ENCODE results near the gene ELMOD3. TPM values are rescaled to one million over a fixed set of nuclear protein-coding genes. Genes with fewer than 3 reads are reported as not detected.
"Not testable (repeated sequence)": the region's sequence is repeated elsewhere in the genome, so short reads cannot be mapped to it uniquely, and the experiment has no call there.

The ELMOD3 gene
- total RNA-seq: 10.4 TPM
- long read RNA-seq, partial matches to known transcripts: 6 of 22 reads
- long read RNA-seq, other reads (novel, unspliced or antisense): 11 of 22 reads

DNA sequence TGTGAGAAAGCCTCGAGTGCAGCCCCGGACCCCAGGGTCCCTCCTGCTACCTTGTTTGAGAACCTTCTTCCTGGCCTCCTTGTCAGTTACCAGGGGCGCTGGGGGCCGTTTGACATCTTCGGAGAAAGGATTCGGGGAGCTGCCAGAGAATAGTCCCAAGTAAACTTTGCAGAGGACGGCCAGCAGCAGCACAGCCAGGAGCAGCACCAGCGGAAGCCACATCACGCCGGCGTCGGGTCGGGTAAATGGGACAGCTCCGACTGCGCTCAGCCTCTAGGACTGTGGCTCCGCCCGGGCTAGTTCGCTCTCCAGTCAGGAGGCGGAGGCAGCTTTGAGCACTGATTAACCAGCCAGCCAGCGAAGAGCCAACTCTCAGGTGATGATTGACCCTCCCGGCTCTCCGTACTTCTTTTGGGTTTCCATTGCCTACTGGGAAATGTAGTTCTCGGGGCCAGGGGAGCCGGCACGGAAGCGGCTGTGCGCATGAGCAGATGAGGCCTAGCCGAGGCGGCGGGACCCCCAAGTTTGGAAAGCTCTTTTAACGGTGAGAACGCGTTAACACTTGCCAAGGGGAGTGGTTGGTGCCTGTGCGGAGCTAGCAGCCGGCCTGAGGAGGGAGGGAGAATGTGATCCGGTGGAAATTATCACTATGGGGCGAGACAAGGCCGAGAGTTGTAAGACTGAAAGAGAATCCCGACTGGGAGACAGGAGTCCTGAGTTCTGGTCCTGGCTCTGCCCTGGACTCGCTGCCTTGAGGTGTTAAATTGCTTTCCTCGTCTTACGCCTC lies at the start of gene ELMOD3, which contains the start of gene RETSAT:
TSS of gene ELMOD3 (plus strand) at position 484 of the 787 bp plus-strand sequence. CDS start 2,430 bp downstream, outside the sequence.
TSS of gene RETSAT (minus strand) at position 243 of the 787 bp plus-strand sequence. CDS start at position 222, 21 bp downstream.
- intact Hi-C loops (cut with micrococcal nuclease): no loop called here
- ATAC-seq: peak; percentile 97
- DNase-seq: peak; percentile 95

DNA sequence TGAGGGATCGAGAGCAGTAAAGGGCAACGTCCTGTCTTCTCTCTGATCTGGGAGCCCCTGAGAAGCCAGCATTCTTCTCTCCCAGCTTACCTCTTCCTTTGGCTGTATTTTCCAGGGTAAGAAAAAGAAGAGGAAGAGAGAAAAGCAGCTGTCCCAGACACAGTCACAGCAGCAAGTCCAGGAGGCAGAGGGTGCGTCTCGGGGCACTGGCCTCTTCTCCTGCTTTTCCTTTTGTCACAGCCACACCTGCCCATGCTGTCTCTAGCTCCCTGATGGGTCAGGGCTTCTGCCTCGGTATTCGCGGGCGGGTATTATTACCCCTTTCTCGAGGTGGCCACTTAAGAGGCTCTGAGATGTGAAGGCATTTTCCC lies 47.1 kb upstream of the ELMOD3 start:
- intact Hi-C loops (cut with micrococcal nuclease): no loop called here
- ATAC-seq: no peak
- no peak for DNase-seq

DNA sequence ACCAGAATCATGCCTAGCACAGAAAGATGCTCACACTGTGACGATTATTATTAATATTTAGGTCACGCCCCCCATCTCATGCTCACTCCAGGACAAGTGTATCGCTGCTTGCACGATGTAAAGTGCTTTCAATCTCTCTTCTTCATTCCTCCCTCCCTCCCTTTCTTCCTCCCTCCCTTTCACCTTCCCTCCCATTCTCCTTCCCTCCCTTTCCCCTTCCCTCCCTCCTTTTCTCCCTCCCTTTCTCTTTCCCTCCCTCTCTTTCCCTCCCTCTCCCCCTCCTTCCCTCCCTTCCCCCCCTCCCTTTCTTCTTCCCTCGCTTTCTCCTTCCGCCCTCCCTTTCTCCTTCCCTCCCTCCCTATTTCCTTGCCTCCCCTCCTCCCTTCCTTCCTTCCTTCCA lies 46.4 kb upstream of the ELMOD3 start:
- no peak for DNase-seq
- ATAC-seq: no peak
- intact Hi-C loops (cut with micrococcal nuclease): no loop called here

DNA sequence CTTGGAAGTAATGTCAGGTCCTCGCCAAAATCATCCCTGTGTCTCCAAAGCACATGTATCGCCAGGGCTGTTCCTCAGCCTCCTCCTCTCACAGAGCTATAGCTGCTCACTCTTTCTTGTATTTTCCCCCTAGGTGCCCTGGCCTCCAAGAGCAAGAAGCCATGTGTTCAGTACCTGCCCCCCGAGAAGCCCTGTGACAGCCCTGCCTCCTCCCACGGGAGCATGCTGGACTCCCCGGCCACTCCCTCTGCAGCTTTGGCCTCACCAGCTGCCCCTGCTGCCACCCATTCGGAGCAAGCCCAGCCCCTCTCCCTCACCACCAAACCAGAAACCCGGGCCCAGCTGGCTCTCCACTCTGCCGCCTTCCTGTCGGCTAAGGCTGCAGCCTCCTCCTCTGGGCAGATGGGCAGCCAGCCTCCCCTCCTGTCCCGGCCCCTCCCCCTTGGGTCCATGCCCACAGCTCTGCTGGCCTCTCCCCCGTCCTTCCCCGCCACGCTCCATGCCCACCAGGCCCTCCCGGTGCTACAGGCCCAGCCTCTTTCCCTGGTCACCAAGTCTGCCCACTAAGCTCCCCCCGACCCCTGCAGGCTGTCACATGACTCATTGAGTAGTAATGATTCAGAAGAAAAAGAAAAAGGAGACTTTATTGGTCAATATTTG lies 45.5 kb upstream of the ELMOD3 start:
- ATAC-seq (peak; percentile 59), DNase-seq (peak; percentile 70)
- intact Hi-C loops (cut with micrococcal nuclease): no loop called here

DNA sequence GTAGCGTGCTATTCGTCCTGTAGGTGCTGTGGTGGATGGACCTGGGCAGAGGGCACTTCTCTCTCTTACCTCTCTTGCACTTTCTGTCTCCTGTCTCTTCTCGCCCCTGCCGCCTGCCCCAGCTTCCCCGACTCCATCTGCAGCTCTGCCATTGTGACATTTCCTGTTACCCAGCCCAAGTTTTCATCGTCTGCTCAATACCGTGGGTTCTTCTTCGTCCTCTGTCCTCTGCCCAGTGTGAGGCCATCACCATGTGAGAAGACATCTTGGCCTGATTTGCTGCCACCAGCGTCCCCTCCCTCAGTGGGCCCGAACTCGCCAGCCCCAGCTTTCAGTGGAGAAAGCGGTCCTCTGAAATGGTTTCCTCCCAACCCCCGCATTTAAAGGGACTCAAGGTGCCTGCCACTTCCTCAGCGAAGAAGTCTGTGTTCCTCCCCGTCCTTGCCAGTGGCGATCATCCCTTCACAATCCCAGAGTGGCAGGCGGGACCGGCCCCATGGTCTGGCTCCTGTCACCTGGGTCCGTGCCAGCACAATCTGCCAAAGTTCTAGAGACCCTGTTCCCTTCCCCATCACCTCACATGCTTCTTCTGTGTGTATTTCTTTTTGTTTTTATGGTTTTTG lies 44.8 kb upstream of the ELMOD3 start:
- ATAC-seq: no peak
- no peak for DNase-seq
- intact Hi-C loops (cut with micrococcal nuclease): no loop called here

DNA sequence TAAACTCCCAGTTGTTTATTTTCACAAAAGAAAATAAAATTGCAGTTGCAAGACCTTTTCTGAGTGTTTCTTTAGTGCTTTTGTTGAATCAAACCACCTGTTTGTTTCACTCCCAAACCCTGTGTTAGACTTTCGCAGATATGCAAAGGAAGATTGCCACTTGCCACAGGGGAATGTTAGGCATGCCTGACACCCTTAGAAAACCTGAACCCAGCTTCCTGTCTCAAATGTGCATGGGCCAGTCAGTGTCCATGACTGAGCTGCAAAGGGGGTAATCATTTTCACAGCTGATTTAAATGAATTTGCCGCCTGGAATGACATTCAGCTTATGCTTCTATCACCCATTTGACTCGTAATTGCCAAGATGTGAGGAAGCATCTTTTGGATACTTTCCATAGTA lies 44.2 kb upstream of the ELMOD3 start:
- ATAC-seq: no peak
- intact Hi-C loops (cut with micrococcal nuclease): no loop called here

DNA sequence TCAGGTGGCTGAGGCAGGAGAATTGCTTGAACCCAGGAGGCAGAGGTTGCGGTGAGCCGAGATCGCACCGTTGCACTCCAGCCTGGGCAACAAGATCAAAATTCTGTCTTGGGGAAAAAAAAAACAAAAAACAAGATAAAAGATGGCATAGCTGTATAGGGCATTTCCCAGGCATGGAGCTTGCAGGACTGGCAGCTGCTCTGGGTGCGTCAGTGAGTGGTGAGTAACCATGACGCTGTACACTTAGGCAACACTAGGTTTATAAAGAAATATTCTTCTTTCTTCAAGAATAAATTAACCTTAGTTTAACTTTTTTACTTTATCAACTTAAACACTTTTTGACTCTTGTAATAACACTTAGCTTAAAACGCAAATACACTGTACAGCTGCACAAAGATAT lies 42.2 kb upstream of the ELMOD3 start:
- intact Hi-C loops (cut with micrococcal nuclease): no loop called here
- ATAC-seq (no peak), DNase-seq (no peak)

More for the DNA sequence above, 44.2 kb upstream of the ELMOD3 start:
- DNase-seq: no peak

DNA sequence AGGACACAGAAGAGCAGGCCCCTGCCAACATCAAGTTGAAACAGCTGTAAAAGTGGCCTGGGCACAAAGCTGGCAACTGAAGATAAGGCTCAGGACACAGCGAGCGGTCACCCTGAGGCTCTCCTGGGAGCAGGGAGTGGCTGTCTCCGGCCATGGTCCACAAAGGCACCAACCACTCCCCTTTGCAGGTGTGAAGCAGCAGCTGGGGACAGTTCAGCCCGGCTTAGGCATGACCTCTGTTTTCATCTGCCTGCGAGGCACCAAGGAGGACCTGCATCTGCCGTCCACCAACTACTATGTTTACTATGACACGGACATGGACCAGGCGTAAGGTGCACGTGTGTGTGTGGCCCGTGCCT lies 39.7 kb upstream of the ELMOD3 start:
- no peak for DNase-seq
- intact Hi-C loops (cut with micrococcal nuclease): no loop called here
- peak; percentile 36 for ATAC-seq

DNA sequence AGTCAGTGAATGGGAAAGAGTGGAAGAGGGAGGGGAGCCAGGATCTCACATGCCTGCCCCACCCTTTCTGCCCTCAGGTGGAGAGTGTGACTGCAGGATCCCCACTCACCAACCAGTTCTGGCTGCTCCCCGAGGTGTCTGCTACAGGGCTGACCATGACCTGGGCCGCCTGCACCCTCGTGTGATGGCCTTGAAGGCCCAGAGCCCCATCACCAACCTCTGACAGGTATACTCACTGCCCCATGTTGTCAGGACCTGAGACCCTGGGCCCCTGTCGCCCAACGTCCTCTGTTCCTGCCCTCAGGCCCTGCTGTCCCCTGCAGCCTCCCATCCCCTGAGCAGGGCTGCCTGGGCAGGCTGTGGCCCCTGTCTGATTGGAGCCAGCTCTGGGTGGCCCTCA lies 38.6 kb upstream of the ELMOD3 start:
- intact Hi-C loops (cut with micrococcal nuclease); ATAC-seq; DNase-seq: not testable (repeated sequence)

DNA sequence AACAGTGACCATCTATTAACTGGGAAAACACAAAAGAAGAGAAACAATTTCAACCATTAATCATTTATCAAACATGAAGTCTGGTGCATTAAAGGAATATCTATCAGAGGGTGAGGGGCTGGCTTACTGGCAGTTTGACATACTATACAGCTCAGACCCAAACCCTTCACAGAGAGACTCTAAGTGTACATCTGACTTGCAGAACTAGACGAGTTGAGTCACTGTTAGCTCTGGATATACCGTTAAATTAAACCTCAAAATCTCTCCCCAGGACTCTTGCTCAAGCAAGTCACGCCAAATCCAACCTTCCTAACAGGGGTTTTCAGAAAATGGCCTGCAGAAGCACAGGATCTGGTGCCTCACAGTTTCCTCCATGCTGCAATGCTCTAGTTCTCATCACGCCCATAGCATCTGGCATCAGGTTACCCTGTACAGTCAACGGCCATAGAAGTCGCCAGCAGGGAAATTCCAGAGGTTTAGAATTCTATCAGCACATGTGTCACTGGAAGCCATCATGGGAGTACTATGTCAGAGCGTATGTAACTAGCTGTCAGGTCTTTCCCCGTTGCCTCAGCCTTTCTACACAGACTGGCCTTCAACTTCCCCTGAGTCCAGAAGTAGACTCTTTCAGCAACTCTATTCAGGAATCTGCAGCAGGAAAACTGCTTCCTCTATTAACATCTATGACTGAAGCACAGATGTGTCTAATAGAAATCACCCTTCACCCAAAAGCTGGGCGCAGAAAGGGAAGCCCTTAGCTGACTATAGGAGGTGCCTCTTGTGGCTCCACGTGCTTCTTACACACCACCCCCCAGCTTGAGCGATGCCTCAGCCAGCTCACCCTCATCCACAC lies 36.1 kb upstream of the ELMOD3 start:
- intact Hi-C loops (cut with micrococcal nuclease): no loop called here
- DNase-seq (no peak), ATAC-seq (peak; percentile 18)

DNA sequence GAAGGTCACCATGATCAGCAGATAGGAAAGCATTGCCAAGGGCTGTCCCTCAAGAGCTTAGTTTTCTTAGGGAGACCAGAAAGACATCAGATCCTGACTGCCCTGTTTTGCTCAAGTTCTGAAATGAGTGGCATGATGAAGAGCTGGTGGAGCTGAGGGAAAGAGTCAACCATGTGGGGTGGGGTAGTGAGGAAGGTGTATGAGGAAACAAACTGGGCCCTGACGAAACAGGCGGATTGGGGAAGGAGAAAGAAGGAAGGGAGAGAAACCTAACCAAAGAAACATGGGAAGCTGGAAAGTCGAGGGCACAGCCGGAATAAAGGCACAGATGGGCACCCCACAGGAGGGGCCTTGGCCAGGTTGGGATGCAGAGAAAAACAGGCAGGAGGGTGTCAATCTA lies 34.8 kb upstream of the ELMOD3 start:
- intact Hi-C loops (cut with micrococcal nuclease): no loop called here
- no peak for DNase-seq
- ATAC-seq: no peak

DNA sequence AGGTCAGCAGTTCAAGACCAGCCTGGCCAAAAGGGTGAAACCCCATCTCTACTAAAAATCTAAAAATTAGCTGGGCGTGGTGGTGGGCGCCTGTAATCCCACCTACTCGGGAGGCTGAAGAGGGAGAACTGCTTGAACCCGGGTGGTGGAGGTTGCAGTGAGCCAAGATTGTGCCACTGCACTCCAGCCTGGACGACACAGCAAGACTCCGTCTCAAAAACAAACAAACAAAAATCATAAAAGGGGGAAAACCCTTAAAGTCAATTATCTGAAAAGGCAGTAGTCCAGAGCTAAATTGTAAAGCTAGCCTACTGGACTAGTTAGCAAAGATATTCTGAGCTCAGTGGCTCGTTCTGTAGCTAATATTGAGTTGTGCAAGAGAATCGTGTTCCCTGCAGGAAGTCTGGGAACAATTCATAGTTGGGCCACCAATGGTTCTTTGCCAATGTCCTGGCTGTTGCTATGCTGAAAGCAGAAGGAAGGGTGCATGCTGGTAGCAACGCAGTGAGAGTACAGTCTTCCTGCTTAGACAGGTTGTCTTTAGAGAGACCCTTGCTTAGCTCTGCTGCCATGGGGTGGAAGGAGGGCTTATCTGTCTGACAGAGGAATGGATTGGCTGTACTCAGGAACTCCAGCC lies 31.1 kb upstream of the ELMOD3 start:
- no peak for DNase-seq
- intact Hi-C loops (cut with micrococcal nuclease): no loop called here
- ATAC-seq: no peak

DNA sequence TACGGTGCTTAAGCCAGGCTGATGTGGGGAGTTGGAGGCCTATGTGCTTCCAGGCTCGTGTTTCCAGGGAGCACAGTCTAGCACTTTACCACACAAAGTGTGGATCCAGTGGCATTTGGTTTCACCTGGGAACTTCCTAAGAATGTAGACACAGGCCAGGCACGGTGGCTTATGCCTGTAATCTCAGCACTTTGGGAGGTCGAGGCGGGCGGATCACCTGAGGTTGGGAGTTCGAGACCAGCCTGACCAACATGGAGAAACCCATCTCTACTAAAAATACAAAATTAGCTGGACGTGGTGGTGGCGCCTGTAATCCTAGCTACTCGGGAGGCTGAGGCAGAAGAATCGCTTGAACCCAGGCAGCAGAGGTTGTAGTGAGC lies 30.6 kb upstream of the ELMOD3 start:
- ATAC-seq; intact Hi-C loops (cut with micrococcal nuclease); DNase-seq: not testable (repeated sequence)

DNA sequence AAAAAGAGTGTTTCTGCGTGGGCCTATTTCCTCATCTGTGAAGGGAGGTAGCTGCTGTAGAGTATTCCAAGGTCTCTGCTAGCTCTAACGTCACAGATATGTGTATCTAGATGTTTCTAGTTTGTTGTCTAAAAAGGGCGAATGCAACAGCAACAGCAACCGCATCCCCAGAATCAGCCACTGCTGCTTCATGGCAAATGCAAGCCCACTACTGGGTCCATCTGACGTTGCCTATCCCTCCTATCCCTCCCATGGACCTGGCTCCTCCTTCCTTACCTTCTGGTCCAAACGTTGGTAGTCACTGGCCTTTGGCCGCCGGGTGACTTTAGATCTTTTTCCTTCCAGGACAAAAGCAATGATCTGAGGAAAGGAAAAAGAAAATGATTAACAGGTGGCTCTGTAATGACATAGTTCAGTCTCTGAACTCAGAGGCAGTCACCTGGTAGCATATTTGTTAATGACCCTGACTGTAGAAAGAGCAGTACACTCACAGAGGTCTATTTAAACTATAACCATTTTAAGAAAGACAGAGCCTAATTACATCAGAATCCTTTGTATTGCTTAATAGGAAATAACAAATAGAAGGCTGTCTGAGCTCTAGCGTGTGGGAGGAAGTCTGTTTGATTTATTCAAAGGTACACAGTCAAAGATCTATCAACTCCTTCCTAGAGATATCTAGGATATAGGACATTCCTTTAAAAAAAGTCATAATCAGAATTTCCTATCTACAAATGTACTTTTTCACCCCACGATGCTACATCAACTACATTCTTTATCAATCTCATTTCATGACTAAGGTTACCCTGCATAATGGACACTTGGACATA lies 29.7 kb upstream of the ELMOD3 start:
- ATAC-seq (no peak), DNase-seq (no peak)
- intact Hi-C loops (cut with micrococcal nuclease): no loop called here

DNA sequence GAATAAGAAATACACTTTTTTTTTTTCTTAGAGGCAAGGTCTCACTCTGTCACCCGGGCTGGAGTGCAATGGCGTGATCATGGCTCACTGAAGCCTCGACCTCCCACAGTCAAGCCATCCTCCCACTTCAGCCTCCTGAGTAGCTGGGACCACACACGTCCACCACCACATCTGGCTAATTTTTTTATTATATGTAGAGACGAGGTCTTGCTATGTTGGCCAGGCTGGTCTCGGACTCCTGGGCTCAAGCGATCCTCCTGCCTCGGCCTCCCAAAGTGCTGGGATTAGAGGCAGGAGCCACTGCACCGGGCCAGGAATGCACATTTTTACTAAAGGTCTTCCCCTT lies 29.1 kb upstream of the ELMOD3 start:
- intact Hi-C loops (cut with micrococcal nuclease): no loop called here
- ATAC-seq (no peak), DNase-seq (no peak)

DNA sequence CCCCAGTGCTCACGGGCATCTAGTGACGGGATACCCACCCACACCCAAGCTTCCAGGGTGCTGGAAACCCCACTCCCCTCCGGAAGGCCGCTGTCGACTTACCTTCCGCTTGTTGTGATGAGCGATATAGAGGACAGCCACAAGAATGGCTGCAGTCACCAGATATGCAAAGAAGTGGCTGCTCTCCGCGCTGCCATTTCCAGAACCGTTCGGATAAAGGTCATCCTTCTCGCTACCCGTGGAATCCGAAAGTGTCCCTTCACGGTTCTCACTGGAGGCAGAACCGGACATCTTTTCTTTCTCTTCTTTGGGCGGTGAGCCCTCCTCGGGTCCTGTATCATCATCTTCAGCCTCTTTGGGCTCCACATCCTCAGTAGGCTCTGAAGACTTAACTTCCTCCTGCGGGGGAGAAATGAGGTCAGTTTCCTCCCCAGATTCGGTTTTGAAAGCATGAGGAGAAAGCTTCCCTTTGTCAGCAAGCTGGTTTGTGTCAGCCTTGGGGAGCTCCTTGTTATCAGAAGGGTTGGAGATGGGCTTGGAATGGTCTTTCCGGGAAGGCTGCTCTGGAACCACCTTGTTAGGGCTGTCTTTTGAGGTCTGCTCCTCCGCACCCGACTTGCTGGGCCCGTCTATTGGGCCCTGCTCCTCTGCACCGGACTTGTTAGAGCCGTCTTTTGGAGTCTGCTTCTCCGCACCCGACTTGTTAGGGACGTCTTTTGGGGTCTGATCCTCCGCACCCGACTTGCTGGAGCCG lies 28.0 kb upstream of the ELMOD3 start:
- intact Hi-C loops (cut with micrococcal nuclease): no loop called here
- no peak for DNase-seq
- no peak for ATAC-seq

DNA sequence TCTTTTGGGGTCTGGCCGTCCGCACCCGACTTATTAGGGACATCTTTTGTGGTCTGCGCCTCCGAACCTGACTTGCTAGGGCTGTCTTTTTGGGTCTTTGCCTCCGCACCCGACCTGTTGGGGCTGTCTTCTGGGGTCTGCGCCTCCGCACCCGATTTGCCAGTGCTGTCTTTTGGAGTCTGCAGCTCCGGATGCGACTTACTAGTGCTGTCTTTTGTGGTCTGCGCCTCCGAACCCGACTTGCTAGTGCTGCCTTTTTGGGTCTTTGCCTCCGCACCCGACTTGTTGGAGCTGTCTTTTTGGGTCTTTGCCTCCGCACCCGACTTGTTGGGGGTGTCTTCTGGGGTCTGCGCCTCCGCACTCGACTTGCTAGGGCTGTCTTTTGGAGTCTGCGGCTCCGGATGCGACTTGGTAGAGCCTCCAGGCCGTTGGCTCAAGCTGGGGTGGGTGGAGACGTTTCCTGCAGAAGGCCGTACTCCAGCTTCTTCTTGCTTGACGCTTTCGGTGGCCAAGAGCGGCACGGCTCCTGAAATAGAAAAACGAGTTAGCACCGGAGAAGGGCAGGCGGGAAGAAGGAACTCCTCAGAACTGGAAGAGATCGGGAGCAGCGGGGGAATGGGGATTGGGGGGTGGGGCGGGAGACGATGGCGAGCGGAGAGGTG lies 27.3 kb upstream of the ELMOD3 start:
- ATAC-seq: peak; percentile 55
- intact Hi-C loops (cut with micrococcal nuclease): no loop called here
- DNase-seq: peak; percentile 60
